IPS DF 4.7 (cell line): ENCODE measurements around the gene RFC5.
"Not testable (repeated sequence)": the region's sequence is repeated elsewhere in the genome, so short reads cannot be mapped to it uniquely, and the experiment has no call there.

Experiments used
- DNase-seq: peaks from one replicate; pipeline ENCODE4 v3.0.0-alpha.2; 2013; ENCODE audit warnings: low spot score; ENCODE audit errors: extremely low read depth

Gene RFC5

GRCh38 chr12:118016424-118017264 is at the start of gene RFC5:
RFC5 (plus strand) TSS chr12:118016703; CDS start chr12:118016828, 125 bp downstream.
- DNase-seq, result peak; percentile 95

GRCh38 chr12:117967043-117967442 is 49.5 kb upstream of the RFC5 start:
- no peak for DNase-seq

- no peak for DNase-seq
These were observed 49.0 kb upstream of the RFC5 start for GRCh38 chr12:117967512-117967911.

- DNase-seq, result no peak
These were observed 48.2 kb upstream of the RFC5 start for GRCh38 chr12:117968151-117968789.

- DNase-seq, result peak; percentile 62
These were observed 47.5 kb upstream of the RFC5 start, which contains the start of gene KSR2 for GRCh38 chr12:117968826-117969659. KSR2 (minus strand) TSS chr12:117968990; CDS start chr12:117968255, 735 bp downstream.

- no peak for DNase-seq
These were observed 46.2 kb upstream of the RFC5 start for GRCh38 chr12:117970334-117970733.

- DNase-seq, result no peak
These were observed 44.2 kb upstream of the RFC5 start for GRCh38 chr12:117972301-117972700.

- DNase-seq, result no peak
These were observed 41.5 kb upstream of the RFC5 start for GRCh38 chr12:117975006-117975405.

- DNase-seq, result no peak
These were observed 39.1 kb upstream of the RFC5 start for GRCh38 chr12:117977373-117977772.

GRCh38 chr12:117980616-117981015 is 35.9 kb upstream of the RFC5 start:
- no peak for DNase-seq

- DNase-seq, result no peak
These were observed 35.2 kb upstream of the RFC5 start for GRCh38 chr12:117981267-117981666.

- no peak for DNase-seq
These were observed 31.3 kb upstream of the RFC5 start for GRCh38 chr12:117985182-117985581.

- DNase-seq, result no peak
These were observed 29.6 kb upstream of the RFC5 start for GRCh38 chr12:117986705-117987469.

GRCh38 chr12:117994551-117995438 is 21.7 kb upstream of the RFC5 start:
- no peak for DNase-seq

GRCh38 chr12:117998719-117999118 is 17.8 kb upstream of the RFC5 start:
- no peak for DNase-seq

- not testable (repeated sequence) for DNase-seq
These were observed 16.7 kb upstream of the RFC5 start for GRCh38 chr12:117999806-118000205.

GRCh38 chr12:118010903-118011302 is 5.6 kb upstream of the RFC5 start:
- no peak for DNase-seq

- DNase-seq, result no peak
These were observed 5.1 kb upstream of the RFC5 start for GRCh38 chr12:118011377-118011776.

GRCh38 chr12:118011961-118012360 is 4.5 kb upstream of the RFC5 start:
- no peak for DNase-seq

- no peak for DNase-seq
These were observed 3.2 kb upstream of the RFC5 start for GRCh38 chr12:118013283-118013682.
